HepG2 (cell line): ENCODE data around the gene ERVMER34-1. TPM values are rescaled to one million over a fixed set of nuclear protein-coding genes. Genes with fewer than 3 reads are reported as not detected.
A peak's percentile ranks its signal among the peaks of the same experiment; 100 is the strongest.

Source experiments
- ATAC-seq: fragments of 200-7000 bp; cut with Tn5 transposase; 3 replicates; pipeline ENCODE4 v1.9.1; 2020; ENCODE audit warnings: mild to moderate bottlenecking, moderate library complexity
- BruUV-seq: library from RNA; stranded (reverse); fragments of 400-500 nt; replicated peaks from 2 replicates; lab custom pipeline; 2021; lab: Mats Ljungman, UMichigan
- CTCF ChIA-PET: fragments of 300-600 bp; formaldehyde crosslinking; extraction: SDS; loops from one replicate; lab custom pipeline; 2021; ENCODE audit warnings: low total read pairs, inconsistent platforms, low intra/inter-chr PET ratio; lab: Yijun Ruan, JAX
- POLR2A ChIA-PET: fragments of 350-600 bp; sonication (Branson Sonifier 250); formaldehyde crosslinking; loops from one replicate; lab custom pipeline; 2020; ENCODE audit warnings: antibody characterized with exemption, inconsistent platforms; lab: Yijun Ruan, JAX
- DNase-seq: peaks from one replicate; pipeline ENCODE4 v3.0.0-alpha.2; 2015; ENCODE audit warnings: low spot score
- FAIRE-seq: peaks from 3 replicates; lab custom pipeline; 2011; peaks lifted over from hg19 to GRCh38; lab: Jason Lieb, UNC
- H2AFZ ChIP-seq: one replicate; pipeline ENCODE4 v1.6.1; 2011; ENCODE audit warnings: low read length, inconsistent platforms
- H3K27ac ChIP-seq: fragments of 300-600 bp; 3 replicates; pipeline ENCODE4 v1.8.0; 2011; ENCODE audit warnings: mixed run types, mild to moderate bottlenecking, mixed read lengths, low read length, inconsistent platforms; ENCODE audit not compliant: insufficient read depth; ENCODE audit errors: extremely low read length
- H3K27me3 ChIP-seq, 2 experiments: fragments of 200-600 bp in 1 of 2; 2 replicates in 1 of 2; 3 replicates in 1 of 2; pipeline versions ENCODE4 v1.6.0 to v1.8.0; 2011; ENCODE audit warnings: low read length in 2 of 2, mild to moderate bottlenecking in 2 of 2, moderate library complexity in 2 of 2, inconsistent platforms in 1 of 2; ENCODE audit not compliant: insufficient read depth in 2 of 2, control insufficient read depth in 1 of 2
- H3K36me3 ChIP-seq, 2 experiments: fragments of 200-600 bp in 1 of 2; replicated peaks in 1 of 2; 2 replicates in 1 of 2; 3 replicates in 1 of 2; pipeline versions ENCODE4 v1.5.1 to v1.8.0; 2011; ENCODE audit warnings: low read length in 2 of 2, inconsistent platforms in 1 of 2; ENCODE audit not compliant: insufficient read depth in 2 of 2, control insufficient read depth in 1 of 2
- H3K4me1 ChIP-seq: 2 replicates; pipeline ENCODE4 v1.5.1; 2012; ENCODE audit warnings: low read length, inconsistent platforms; ENCODE audit not compliant: insufficient read depth
- H3K4me2 ChIP-seq: 2 replicates; pipeline ENCODE4 v1.6.0; 2011; ENCODE audit warnings: low read depth, low read length, inconsistent platforms
- H3K4me3 ChIP-seq, 3 experiments: fragments of 200-600 bp in 1 of 3; sonication (generic), shearing (Covaris generic) in 1 of 3; replicated peaks in 1 of 3; 2 replicates each; pipeline ENCODE4 v1.5.1; 2011 to 2016; ENCODE audit warnings: low read length in 3 of 3, inconsistent platforms in 2 of 3, low read depth in 2 of 3, mild to moderate bottlenecking in 2 of 3, control low read depth in 1 of 3, mixed read lengths in 1 of 3; ENCODE audit not compliant: insufficient read depth in 1 of 3
- H3K79me2 ChIP-seq: one replicate; pipeline ENCODE4 v1.6.1; 2011; ENCODE audit warnings: low read length, inconsistent platforms; ENCODE audit not compliant: insufficient read depth
- H3K9ac ChIP-seq: 2 replicates; pipeline ENCODE4 v1.6.0; 2011; ENCODE audit warnings: mild to moderate bottlenecking, low read depth, low read length, inconsistent platforms; ENCODE audit not compliant: insufficient read depth
- H3K9me3 ChIP-seq: 2 replicates; pipeline ENCODE4 v1.5.1; 2012; ENCODE audit warnings: mild to moderate bottlenecking, low read length
- H4K20me1 ChIP-seq: 2 replicates; pipeline ENCODE4 v1.6.0; 2011; ENCODE audit warnings: inconsistent platforms, mild to moderate bottlenecking, low read length, moderate library complexity; ENCODE audit not compliant: insufficient read depth
- EEA1 ChIP-seq: sonication (generic); formaldehyde crosslinking; IDR thresholded peaks from 2 replicates; pipeline ENCODE4 v1.5.1; 2020; ENCODE audit warnings: mild to moderate bottlenecking, missing genetic modification reagents, borderline replicate concordance
- IKZF1 ChIP-seq: fragments of 450-650 bp; IDR thresholded peaks from 2 replicates; pipeline ENCODE4 v1.7.1; 2016
- KDM6A ChIP-seq: IDR thresholded peaks from 2 replicates; pipeline ENCODE4 v1.6.1; 2016; ENCODE audit warnings: low read depth
- NONO ChIP-seq, 2 experiments: fragments of 450-650 bp in 1 of 2; sonication (generic) in 1 of 2; formaldehyde crosslinking in 1 of 2; IDR thresholded peaks in 1 of 2; conservative IDR thresholded peaks in 1 of 2; 2 replicates each; pipeline versions ENCODE4 v1.6.1 to v1.8.0; 2017 to 2022; ENCODE audit warnings: mild to moderate bottlenecking in 1 of 2, missing genetic modification reagents in 1 of 2, moderate library complexity in 1 of 2
- ZC3H4 ChIP-seq: sonication (generic); formaldehyde crosslinking; IDR thresholded peaks from 2 replicates; pipeline ENCODE4 v1.4.0; 2020; ENCODE audit warnings: missing genetic modification reagents, borderline replicate concordance
- ZFY ChIP-seq: sonication (generic); formaldehyde crosslinking; IDR thresholded peaks from 2 replicates; pipeline ENCODE4 v1.4.0; 2020; ENCODE audit warnings: missing genetic modification reagents
- ZNF253 ChIP-seq: sonication (generic); formaldehyde crosslinking; IDR thresholded peaks from 2 replicates; pipeline ENCODE4 v1.8.0; 2022; ENCODE audit warnings: mild to moderate bottlenecking, missing genetic modification reagents, borderline replicate concordance
- ZNF563 ChIP-seq: sonication (generic); formaldehyde crosslinking; IDR thresholded peaks from 2 replicates; pipeline ENCODE4 v1.8.0; 2022; ENCODE audit warnings: mild to moderate bottlenecking, moderate library complexity, missing genetic modification reagents
- ZNF713 ChIP-seq: sonication (generic); formaldehyde crosslinking; IDR thresholded peaks from 2 replicates; pipeline ENCODE4 v1.4.0; 2020; ENCODE audit warnings: mild to moderate bottlenecking, missing genetic modification reagents
- ZNF839 ChIP-seq: sonication (generic); formaldehyde crosslinking; IDR thresholded peaks from 2 replicates; pipeline ENCODE4 v1.4.0; 2020; ENCODE audit warnings: missing genetic modification reagents, mild to moderate bottlenecking, borderline replicate concordance
- WGBS: methylation state at CpG from one replicate; pipeline ENCODE4 v1.1.6; 2017; ENCODE audit warnings: low lambda C conversion rate; 5-methylcytosine and 5-hydroxymethylcytosine counted together
- in situ Hi-C: cut with HindIII; loops from 2 replicates; pipeline ENCODE4 v1.10.0; 2017; ENCODE audit warnings: low pct_unique_long_range_greater_than_20kb; ENCODE audit not compliant: extremely low pct_ligation_motif_present
- intact Hi-C: fragments of 100-400 bp; cut with micrococcal nuclease; formaldehyde crosslinking; loops from one replicate; pipeline ENCODE4 v1.10.0; 2022; ENCODE audit not compliant: unreplicated experiment
- polyA plus RNA-seq, 8 experiments: library from polyadenylated mRNA; depleted of rRNA in 3 of 8; stranded (reverse) in 7 of 8; unstranded in 1 of 8; fragments of >200 nt; fragmentation: Illumina TruSeq in 4 of 8; extraction: Trizol in 4 of 8; gene quantifications; 2 replicates each; pipeline versions ENCODE4 v1.2.1 to v1.2.3, GENCODE V29; 2011 to 2016; ENCODE audit warnings: low read depth in 4 of 8, missing spikeins in 1 of 8, mixed read lengths in 1 of 8; ENCODE audit not compliant: insufficient read depth in 1 of 8
- total RNA-seq, 5 experiments: library from RNA; depleted of rRNA; stranded (reverse); fragments of >200 nt; fragmentation: Illumina TruSeq; extraction: Trizol; gene quantifications; 2 replicates each; pipeline ENCODE4 v1.2.3, GENCODE V29; 2016; ENCODE audit warnings: low read depth in 1 of 5
- TF ChIP-seq, protein P1 (sequence below): sonication (generic); formaldehyde crosslinking; IDR thresholded peaks from 2 replicates; pipeline ENCODE4 v1.5.1; 2020; ENCODE audit warnings: mild to moderate bottlenecking, missing genetic modification reagents
- TF ChIP-seq, protein P2 (sequence below): sonication (generic); formaldehyde crosslinking; IDR thresholded peaks from 2 replicates; pipeline ENCODE4 v1.8.1; 2022; ENCODE audit warnings: mild to moderate bottlenecking, missing genetic modification reagents
- TF ChIP-seq, protein P3 (sequence below): IDR thresholded peaks from 2 replicates; pipeline ENCODE4 v1.6.1; 2012; ENCODE audit warnings: low read depth, low read length, improper control_type of control experiment

The ERVMER34-1 gene
- total and polyA plus RNA-seq, 2 of the 13 experiments (the other 11 are each of a cell fraction or from before 2014, with no cell fraction given): 0.04 to 0.35 TPM

DNA sequence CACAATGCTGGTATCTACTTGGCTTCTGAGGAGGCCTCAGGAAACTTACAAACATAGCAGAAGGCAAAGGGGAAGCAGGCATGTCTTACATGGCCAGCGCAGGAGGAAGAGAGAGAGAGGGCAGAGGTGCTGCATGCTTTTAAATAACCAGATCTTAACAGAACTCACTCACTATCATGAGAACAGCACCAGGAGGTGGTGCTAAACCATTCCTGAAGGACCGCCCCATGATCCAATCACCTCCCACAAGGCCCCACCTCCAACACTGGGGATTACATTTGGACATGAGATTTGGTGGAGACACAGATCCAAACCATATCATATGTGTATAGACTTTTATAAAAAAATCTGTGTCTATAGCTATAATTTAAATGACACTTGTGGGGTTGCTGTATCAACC, 48.6 kb upstream of the ERVMER34-1 start:
- Histone ChIP-seq H3K27me3 (no peaks in the 10 kb centered on the region; a peak in 1 of 5 replicates), H3K9me3 (no peaks in the 10 kb centered on the region), H2AFZ (no peak overlapping the region), H3K4me1 (no peaks in the 10 kb centered on the region), H3K4me2 (no peak overlapping the region), H3K27ac (no peak overlapping the region), H3K36me3 (no peaks in the 10 kb centered on the region), H3K9ac (no peak overlapping the region), H3K79me2 (no peaks in the 10 kb centered on the region), H4K20me1 (no peaks in the 10 kb centered on the region), H3K4me3 (no peak overlapping the region)
- ChIA-PET CTCF (no interaction called here), POLR2A (no interaction called here)
- no peak for TF ChIP-seq ZNF253 (CRISPR knock-in tag)
- no peak for TF ChIP-seq ZNF839
- TF ChIP-seq IKZF1: no peak
- no peak for TF ChIP-seq NONO (IDR thresholded peaks at IDR 0.05)
- no peak for TF ChIP-seq NONO (CRISPR knock-in tag; conservative IDR thresholded peaks at IDR 0.05)
- DNase-seq (peak; percentile 5), ATAC-seq (peak; percentile 35; the same call in 1 of the 3 replicates), FAIRE-seq (no peak)
- in situ Hi-C loops: no loop called here
- 63% methylated on average over 1 of the region's 2 CpGs for WGBS
- BruUV-seq: no TSS peak
- intact Hi-C loops: loop anchor here (5.0 kb wide), 1 partner anchor 752 kb away; no protein-coding TSS in a partner anchor

DNA sequence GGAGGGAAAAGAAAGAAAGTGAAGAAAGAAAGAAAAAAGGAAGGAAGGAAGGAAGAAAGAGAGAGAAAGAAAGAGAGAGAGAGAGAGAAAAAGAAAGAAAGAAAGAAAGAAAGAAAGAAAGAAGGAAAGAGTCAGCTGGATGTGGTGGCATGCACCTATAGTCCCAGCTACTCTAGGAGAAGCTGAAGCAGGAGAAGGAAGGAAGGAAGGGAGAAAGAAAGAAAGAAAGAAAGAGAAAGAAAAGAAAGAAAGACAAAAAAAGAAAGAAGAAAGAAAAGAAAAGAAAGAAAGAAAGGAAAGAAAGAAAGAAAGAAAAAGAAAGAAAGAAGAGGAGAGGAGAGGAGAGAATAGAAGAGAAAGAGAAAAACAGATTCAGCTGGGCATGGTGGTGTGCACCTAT, 44.3 kb upstream of the ERVMER34-1 start:
- no peak overlapping the region for H3K9ac ChIP-seq
- ChIA-PET CTCF (no interaction called here), POLR2A (no interaction called here)
- no peaks in the 10 kb centered on the region for H3K36me3 ChIP-seq
- H3K4me1 ChIP-seq: no peaks in the 10 kb centered on the region
- intact Hi-C loops (loop anchor here (2.0 kb wide), 1 partner anchor 67 kb away; the partner anchor contains the start of gene RASL11B), in situ Hi-C loops (no loop called here)
- ATAC-seq: no peak
- no TSS peak for BruUV-seq
- no peaks in the 10 kb centered on the region for H4K20me1 ChIP-seq
- H3K27ac ChIP-seq: no peak overlapping the region
- no peak overlapping the region for H3K4me3 ChIP-seq
- H3K27me3 ChIP-seq: no peaks in the 10 kb centered on the region; a peak in 1 of 5 replicates
- no peaks in the 10 kb centered on the region for H3K9me3 ChIP-seq
- FAIRE-seq: no peak
- H2AFZ ChIP-seq: no peak overlapping the region
- DNase-seq: no peak
- no peaks in the 10 kb centered on the region for H3K79me2 ChIP-seq
- no peak for TF ChIP-seq ZNF563 (CRISPR knock-in tag)
- no peak for TF ChIP-seq KDM6A (CRISPR knock-in tag)
- no peak for TF ChIP-seq EEA1 (CRISPR knock-in tag)
- TF ChIP-seq ZC3H4 (CRISPR knock-in tag): no peak
- TF ChIP-seq, protein P1, sequence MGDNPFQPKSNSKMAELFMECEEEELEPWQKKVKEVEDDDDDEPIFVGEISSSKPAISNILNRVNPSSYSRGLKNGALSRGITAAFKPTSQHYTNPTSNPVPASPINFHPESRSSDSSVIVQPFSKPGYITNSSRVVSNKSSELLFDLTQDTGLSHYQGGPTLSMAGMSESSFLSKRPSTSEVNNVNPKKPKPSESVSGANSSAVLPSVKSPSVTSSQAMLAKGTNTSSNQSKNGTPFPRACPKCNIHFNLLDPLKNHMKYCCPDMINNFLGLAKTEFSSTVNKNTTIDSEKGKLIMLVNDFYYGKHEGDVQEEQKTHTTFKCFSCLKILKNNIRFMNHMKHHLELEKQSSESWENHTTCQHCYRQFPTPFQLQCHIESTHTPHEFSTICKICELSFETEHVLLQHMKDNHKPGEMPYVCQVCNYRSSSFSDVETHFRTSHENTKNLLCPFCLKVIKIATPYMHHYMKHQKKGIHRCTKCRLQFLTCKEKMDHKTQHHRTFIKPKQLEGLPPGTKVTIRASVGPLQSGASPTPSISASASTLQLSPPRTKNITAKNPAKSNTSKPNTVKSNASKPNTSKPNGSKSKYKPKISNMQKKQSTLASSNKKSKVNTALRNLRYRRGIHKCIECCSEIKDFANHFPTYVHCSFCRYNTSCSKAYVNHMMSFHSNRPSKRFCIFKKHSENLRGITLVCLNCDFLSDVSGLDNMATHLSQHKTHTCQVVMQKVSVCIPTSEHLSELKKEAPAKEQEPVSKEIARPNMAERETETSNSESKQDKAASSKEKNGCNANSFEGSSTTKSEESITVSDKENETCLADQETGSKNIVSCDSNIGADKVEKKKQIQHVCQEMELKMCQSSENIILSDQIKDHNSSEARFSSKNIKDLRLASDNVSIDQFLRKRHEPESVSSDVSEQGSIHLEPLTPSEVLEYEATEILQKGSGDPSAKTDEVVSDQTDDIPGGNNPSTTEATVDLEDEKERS (CRISPR knock-in tag): no peak
- TF ChIP-seq, protein P2, sequence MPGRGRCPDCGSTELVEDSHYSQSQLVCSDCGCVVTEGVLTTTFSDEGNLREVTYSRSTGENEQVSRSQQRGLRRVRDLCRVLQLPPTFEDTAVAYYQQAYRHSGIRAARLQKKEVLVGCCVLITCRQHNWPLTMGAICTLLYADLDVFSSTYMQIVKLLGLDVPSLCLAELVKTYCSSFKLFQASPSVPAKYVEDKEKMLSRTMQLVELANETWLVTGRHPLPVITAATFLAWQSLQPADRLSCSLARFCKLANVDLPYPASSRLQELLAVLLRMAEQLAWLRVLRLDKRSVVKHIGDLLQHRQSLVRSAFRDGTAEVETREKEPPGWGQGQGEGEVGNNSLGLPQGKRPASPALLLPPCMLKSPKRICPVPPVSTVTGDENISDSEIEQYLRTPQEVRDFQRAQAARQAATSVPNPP (CRISPR knock-in tag): no peak
- TF ChIP-seq, protein P3, sequence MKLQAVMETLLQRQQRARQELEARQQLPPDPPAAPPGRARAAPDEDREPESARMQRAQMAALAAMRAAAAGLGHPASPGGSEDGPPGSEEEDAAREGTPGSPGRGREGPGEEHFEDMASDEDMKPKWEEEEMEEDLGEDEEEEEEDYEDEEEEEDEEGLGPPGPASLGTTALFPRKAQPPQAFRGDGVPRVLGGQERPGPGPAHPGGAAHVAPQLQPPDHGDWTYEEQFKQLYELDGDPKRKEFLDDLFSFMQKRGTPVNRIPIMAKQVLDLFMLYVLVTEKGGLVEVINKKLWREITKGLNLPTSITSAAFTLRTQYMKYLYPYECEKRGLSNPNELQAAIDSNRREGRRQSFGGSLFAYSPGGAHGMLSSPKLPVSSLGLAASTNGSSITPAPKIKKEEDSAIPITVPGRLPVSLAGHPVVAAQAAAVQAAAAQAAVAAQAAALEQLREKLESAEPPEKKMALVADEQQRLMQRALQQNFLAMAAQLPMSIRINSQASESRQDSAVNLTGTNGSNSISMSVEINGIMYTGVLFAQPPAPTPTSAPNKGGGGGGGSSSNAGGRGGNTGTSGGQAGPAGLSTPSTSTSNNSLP: no peak
- no peak for TF ChIP-seq ZFY (CRISPR knock-in tag)
- no peak for TF ChIP-seq ZNF713
- TF ChIP-seq, all 625 proteins: peak for 0
- no peak overlapping the region for H3K4me2 ChIP-seq
